GM13977 (cell line): ENCODE measurements around the gene CNOT6.

ENCODE experiments used
- DNase-seq: peaks from one replicate; pipeline ENCODE4 v3.0.0; 2012; ENCODE audit warnings: low spot score
- in situ Hi-C: fragments of 300-500 bp; cut with MboI; formaldehyde crosslinking; loops from one replicate; pipeline ENCODE4 v1.12.0; 2022; ENCODE audit warnings: low sequenced_read_pairs, low pct_unique_long_range_greater_than_20kb, mixed read lengths, inconsistent platforms; ENCODE audit not compliant: unreplicated experiment
- TF ChIP-seq, protein P1 (sequence below): IDR thresholded peaks from 2 replicates; pipeline ENCODE4 v1.5.1; 2012; ENCODE audit warnings: mild to moderate bottlenecking, control low read depth; ENCODE audit not compliant: insufficient read depth; ENCODE audit errors: extremely low read depth, missing control alignments

The CNOT6 gene

DNA sequence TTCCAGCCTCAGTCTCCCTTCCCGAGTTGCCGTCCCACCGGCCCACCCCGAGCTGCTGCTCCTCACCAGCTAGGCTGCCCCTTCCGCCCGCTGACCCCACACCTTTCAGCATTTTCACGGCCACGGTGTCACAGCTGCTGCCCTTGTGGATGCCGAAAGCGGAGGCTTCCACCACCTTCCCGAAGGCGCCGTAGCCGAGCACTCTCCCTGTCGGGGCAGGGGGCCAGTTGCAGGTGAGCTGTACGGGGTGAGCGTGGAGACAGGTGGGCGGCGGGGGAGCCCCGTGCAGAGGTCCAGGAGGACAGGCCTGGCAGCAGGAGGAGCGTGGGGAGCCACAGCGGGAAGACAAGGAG is 125.4 kb downstream of the CNOT6 start:
- TF ChIP-seq, protein P1, sequence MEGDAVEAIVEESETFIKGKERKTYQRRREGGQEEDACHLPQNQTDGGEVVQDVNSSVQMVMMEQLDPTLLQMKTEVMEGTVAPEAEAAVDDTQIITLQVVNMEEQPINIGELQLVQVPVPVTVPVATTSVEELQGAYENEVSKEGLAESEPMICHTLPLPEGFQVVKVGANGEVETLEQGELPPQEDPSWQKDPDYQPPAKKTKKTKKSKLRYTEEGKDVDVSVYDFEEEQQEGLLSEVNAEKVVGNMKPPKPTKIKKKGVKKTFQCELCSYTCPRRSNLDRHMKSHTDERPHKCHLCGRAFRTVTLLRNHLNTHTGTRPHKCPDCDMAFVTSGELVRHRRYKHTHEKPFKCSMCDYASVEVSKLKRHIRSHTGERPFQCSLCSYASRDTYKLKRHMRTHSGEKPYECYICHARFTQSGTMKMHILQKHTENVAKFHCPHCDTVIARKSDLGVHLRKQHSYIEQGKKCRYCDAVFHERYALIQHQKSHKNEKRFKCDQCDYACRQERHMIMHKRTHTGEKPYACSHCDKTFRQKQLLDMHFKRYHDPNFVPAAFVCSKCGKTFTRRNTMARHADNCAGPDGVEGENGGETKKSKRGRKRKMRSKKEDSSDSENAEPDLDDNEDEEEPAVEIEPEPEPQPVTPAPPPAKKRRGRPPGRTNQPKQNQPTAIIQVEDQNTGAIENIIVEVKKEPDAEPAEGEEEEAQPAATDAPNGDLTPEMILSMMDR: no peak
- no peak for DNase-seq
- in situ Hi-C loops: no loop called here

GRCh38 chr5:180620014-180620413 is 125.8 kb downstream of the CNOT6 start:
- no peak for DNase-seq
- in situ Hi-C loops: no loop called here
- TF ChIP-seq, protein P1: no peak

- in situ Hi-C loops: no loop called here
- TF ChIP-seq, protein P1: no peak
- no peak for DNase-seq
These were observed 127.1 kb downstream of the CNOT6 start for GRCh38 chr5:180621311-180621710.

DNA sequence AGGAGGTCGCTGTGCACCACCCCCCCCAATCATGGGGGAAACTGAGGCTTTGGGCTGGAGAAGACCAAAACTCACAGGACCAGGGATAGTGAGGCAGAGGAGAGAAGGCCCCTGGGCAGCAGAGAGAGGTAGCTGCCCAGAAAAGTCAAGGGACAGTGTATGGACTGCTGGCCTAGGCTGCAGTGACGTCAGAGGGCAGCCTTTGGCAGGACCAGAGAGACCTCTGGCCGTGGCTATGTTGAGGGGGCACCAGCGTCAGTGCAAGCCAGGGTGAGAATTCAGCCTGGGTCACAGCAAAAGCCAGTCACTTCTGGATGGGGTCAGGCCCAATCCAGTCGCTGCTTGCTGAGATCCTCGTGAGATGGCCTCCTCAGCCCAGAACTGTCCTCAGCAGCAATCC is 128.7 kb downstream of the CNOT6 start:
- in situ Hi-C loops: no loop called here
- no peak for DNase-seq
- TF ChIP-seq, protein P1: no peak

GRCh38 chr5:180623411-180623834 is 129.2 kb downstream of the CNOT6 start:
- TF ChIP-seq, protein P1: no peak
- DNase-seq: no peak
- in situ Hi-C loops: no loop called here

DNA sequence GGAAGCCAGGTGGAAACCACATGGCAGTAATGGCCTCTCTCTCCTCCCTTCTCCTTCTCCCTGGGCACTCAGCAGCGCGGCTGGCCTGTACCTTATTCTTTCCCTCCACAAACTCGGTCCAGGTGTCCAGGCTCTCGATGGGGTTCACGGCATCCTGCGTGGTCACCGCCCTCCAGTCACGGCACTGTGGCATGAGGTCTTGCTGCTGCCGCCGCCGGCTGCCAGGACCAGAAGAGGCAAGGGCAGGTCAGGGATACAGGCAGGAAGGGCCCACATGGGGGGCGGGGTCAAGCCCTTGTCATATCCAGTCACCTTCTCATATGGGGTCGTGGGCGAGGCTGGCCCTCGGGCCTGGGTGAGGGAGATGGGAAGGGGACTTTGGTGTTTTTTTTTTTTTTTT is 129.7 kb downstream of the CNOT6 start:
- TF ChIP-seq, protein P1: no peak
- in situ Hi-C loops: no loop called here
- DNase-seq: no peak

DNA sequence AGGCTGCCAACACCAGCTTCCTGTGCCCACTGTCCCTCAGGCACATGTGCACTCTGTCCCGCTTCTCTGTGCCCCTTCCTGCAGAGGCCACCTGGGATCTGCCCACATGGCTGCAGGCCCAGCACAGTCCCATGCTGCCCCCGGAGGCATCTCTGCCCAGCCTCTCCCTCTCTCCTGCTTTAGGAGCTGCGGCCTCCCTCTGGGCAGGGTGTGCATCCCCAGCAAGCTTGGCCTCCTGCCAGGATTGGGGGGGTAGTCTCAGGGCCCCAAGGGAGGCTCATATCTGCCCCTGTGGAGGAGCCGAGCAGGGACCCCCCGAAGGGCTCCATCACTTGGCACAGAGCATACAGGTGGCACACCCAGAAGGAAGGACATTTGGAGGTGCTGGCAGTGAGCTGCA is 130.4 kb downstream of the CNOT6 start:
- DNase-seq: no peak
- in situ Hi-C loops: no loop called here
- TF ChIP-seq, protein P1: no peak
